ENCODE measurements around the gene SLC4A11. TPM values are rescaled to one million over a fixed set of nuclear protein-coding genes. Genes with fewer than 3 reads are reported as not detected.

SLC4A11 gene
- total and polyA plus RNA-seq, 2 experiments from 2014 or later = 14.8 to 17.1 TPM

- Histone ChIP-seq H3K27me3 (ENCODE audit: insufficient read depth) (no peaks in the 10 kb centered on the region), H3K36me3 (ENCODE audit: insufficient read depth) (peaks cover 11% of the 10 kb centered on the region; the same call in 1 of the 2 replicates), H3F3A (replicated peaks; ENCODE audit: low read depth) (no peaks in the 10 kb centered on the region), H3K27ac (ENCODE audit: low read depth) (0 out of 2 replicates have a peak overlapping the region, but pooled peaks have one; percentile 63), H3K4me3 (no peak overlapping the region), H3K4me1 (ENCODE audit: insufficient read depth) (no peaks in the 10 kb centered on the region; the same call in 1 of the 2 replicates), H3K79me2 (replicated peaks; ENCODE audit: insufficient read depth) (no peaks in the 10 kb centered on the region), H3K9me2 (ENCODE audit: insufficient read depth) (no peaks in the 10 kb centered on the region), H2AFZ (no peak overlapping the region), H3K4me2 (no peak overlapping the region), H4K20me1 (replicated peaks; ENCODE audit: insufficient read depth) (no peaks in the 10 kb centered on the region; the same call in 1 of the 2 replicates)
- peaks cover 5% of the 10 kb centered on the region for H3K27me3 Mint-ChIP-seq (ENCODE audit: insufficient read depth, low read depth, poor library complexity)
- DNase-seq (ENCODE audit: low spot score) (no peak), ATAC-seq (no peak)
- peaks cover 5% of the 10 kb centered on the region; the same call in 1 of the 3 replicates for H3K4me1 Mint-ChIP-seq
- no peaks in the 10 kb centered on the region for H3K9me3 Mint-ChIP-seq
- no peak overlapping the region for H3K4me3 Mint-ChIP-seq
- H3K36me3 Mint-ChIP-seq (ENCODE audit: low read depth) = peaks cover 33% of the 10 kb centered on the region
- no peak for TF ChIP-seq JUNB (IDR thresholded peaks at IDR 0.05; ENCODE audit: unreplicated experiment)
- no peak for TF ChIP-seq CREB1 (CRISPR knock-in tag; IDR thresholded peaks at IDR 0.05; ENCODE audit: low read depth)
- TF ChIP-seq POLR2AphosphoS5 (IDR thresholded peaks at IDR 0.05; ENCODE audit: low read depth) = no peak
- TF ChIP-seq, protein P1, sequence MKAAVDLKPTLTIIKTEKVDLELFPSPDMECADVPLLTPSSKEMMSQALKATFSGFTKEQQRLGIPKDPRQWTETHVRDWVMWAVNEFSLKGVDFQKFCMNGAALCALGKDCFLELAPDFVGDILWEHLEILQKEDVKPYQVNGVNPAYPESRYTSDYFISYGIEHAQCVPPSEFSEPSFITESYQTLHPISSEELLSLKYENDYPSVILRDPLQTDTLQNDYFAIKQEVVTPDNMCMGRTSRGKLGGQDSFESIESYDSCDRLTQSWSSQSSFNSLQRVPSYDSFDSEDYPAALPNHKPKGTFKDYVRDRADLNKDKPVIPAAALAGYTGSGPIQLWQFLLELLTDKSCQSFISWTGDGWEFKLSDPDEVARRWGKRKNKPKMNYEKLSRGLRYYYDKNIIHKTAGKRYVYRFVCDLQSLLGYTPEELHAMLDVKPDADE (IDR thresholded peaks at IDR 0.05) = no peak
- no peak for TF ChIP-seq ZNF331 (CRISPR knock-in tag; IDR thresholded peaks at IDR 0.05; ENCODE audit: low read depth)
- TF ChIP-seq ZNF462 (CRISPR knock-in tag; IDR thresholded peaks at IDR 0.05) = no peak
- TF ChIP-seq REST (IDR thresholded peaks at IDR 0.05; ENCODE audit: unreplicated experiment) = no peak
- no peak for TF ChIP-seq EZH2phosphoT487 (IDR thresholded peaks at IDR 0.05; ENCODE audit: unreplicated experiment)
- TF ChIP-seq NANOG (IDR thresholded peaks at IDR 0.05; ENCODE audit: borderline replicate concordance) = no peak
- TF ChIP-seq, protein P2, sequence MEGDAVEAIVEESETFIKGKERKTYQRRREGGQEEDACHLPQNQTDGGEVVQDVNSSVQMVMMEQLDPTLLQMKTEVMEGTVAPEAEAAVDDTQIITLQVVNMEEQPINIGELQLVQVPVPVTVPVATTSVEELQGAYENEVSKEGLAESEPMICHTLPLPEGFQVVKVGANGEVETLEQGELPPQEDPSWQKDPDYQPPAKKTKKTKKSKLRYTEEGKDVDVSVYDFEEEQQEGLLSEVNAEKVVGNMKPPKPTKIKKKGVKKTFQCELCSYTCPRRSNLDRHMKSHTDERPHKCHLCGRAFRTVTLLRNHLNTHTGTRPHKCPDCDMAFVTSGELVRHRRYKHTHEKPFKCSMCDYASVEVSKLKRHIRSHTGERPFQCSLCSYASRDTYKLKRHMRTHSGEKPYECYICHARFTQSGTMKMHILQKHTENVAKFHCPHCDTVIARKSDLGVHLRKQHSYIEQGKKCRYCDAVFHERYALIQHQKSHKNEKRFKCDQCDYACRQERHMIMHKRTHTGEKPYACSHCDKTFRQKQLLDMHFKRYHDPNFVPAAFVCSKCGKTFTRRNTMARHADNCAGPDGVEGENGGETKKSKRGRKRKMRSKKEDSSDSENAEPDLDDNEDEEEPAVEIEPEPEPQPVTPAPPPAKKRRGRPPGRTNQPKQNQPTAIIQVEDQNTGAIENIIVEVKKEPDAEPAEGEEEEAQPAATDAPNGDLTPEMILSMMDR (conservative IDR thresholded peaks at IDR 0.05; ENCODE audit: low read depth in 2 of 2) = no peak
- TF ChIP-seq STAT1 (IDR thresholded peaks at IDR 0.05; ENCODE audit: unreplicated experiment) = no peak
- no peak for TF ChIP-seq EZH2 (IDR thresholded peaks at IDR 0.05; ENCODE audit: low read depth, unreplicated experiment)
- TF ChIP-seq ZNF114 (CRISPR knock-in tag; IDR thresholded peaks at IDR 0.05) = no peak
- H3K27ac Mint-ChIP-seq = no peak overlapping the region
Observed at GRCh38 chr20:3223651-3223993, 15.4 kb downstream of the SLC4A11 start.

Data from GM23338 (cell line).